PC-3 (cell line): ENCODE data around the gene RPS3.

Experiments
- CTCF ChIP-seq: fragments of 300-600 bp; sonication (generic); conservative IDR thresholded peaks from 2 replicates; pipeline ENCODE4 v1.5.1; 2017; ENCODE audit warnings: antibody characterized with exemption, low read depth, mild to moderate bottlenecking, low read length
- EZH2 ChIP-seq: fragments of 300-600 bp; sonication (generic); IDR thresholded peaks from one replicate; pipeline ENCODE4 v1.6.1; 2017; ENCODE audit warnings: antibody characterized with exemption, mild to moderate bottlenecking, low read length; ENCODE audit not compliant: unreplicated experiment
- EZH2phosphoT487 ChIP-seq: fragments of 300-600 bp; sonication (generic); IDR thresholded peaks from 2 replicates; pipeline ENCODE4 v1.6.1; 2018; ENCODE audit warnings: mild to moderate bottlenecking, antibody characterized with exemption, low read length, borderline replicate concordance

- TF ChIP-seq CTCF (no peak), EZH2 (no peak), EZH2phosphoT487 (no peak)
Measured at GRCh38 chr11:75428989-75429640, 29.8 kb downstream of the RPS3 start.
